ENCODE results near the gene ZNF575. TPM values are rescaled to one million over a fixed set of nuclear protein-coding genes. Genes with fewer than 3 reads are reported as not detected.
A peak's percentile ranks its signal among the peaks of the same experiment; 100 is the strongest.

ZNF575 gene, protein sequence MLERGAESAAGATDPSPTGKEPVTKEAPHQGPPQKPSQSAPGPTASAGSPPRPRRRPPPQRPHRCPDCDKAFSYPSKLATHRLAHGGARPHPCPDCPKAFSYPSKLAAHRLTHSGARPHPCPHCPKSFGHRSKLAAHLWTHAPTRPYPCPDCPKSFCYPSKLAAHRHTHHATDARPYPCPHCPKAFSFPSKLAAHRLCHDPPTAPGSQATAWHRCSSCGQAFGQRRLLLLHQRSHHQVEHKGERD
- total RNA-seq (2021), result 2.8 and 3.1 TPM in 2 replicates
- percentile 19 among the genes with signal in this experiment for Bru-seq, nascent RNA
- percentile 19 among the genes with signal in this experiment for BruChase-seq, experiment 1, labeled RNA remaining after a 2-hour chase
- percentile 31 among the genes with signal in this experiment for BruChase-seq, experiment 2, labeled RNA remaining after a 6-hour chase
- long read RNA-seq, partial matches to known transcripts, result 3 of 13 reads
- long read RNA-seq, other reads (novel, unspliced or antisense), result 6 of 13 reads

DNA sequence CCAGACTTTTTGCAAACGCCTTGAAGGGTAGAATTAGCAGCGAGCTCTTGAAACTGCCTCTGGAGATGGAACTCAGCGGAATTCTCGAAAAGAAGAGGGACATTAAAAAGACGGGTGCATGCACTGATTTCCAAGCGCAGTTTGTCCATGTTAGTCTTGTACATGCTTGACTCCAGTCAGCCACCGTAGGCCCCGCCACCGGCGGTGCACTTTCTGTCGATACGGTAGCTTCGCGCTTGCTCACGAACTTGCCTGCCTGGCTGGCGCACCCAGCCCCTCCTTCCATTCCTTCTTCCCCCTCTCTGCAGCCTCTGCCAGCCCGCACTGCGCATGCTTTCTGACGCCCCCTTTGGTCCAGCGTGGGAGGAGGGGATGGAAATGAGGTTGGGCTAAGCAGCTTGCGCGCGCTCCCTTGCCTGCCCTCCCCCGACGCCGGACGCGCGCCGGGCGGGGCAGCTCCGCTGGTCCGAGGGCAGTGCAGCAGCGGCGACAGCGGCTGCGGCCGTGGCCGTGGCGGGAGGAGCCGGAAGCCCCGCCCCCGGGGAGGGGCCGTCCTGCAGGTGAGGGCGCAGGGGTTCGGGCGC lies at the start of gene ZNF575:
Gene ZNF575 (plus strand): TSS at position 227 of the 584 bp plus-strand sequence. CDS start 1,235 bp downstream, outside the sequence.
- DNase-seq (ENCODE audit: low spot score), result peak; percentile 97
- ChIA-PET CTCF (interaction anchor here (0.7 to 1.7 kb wide), 3 partner anchors 13 to 86 kb away, joined by 3 to 7 read pairs (median 4); no protein-coding TSS in a partner anchor), POLR2A (ENCODE audit: low non-redundant PET) (no interaction called here)
- Histone ChIP-seq H3K4me1 (ENCODE audit: insufficient read depth, low read length, poor library complexity, severe bottlenecking) (peaks cover 15% of the 10 kb centered on the region), H3K9me3 (ENCODE audit: low read depth, low read length, poor library complexity, severe bottlenecking) (no peaks in the 10 kb centered on the region), H3K27ac (ENCODE audit: low read depth, low read length, poor library complexity, severe bottlenecking) (peak within 1 kb of the TSS; percentile 86), H3K4me3 (ENCODE audit: low read depth, low read length, poor library complexity, severe bottlenecking) (peak within 1 kb of the TSS; percentile 63), H3K36me3 (ENCODE audit: insufficient read depth, low read length, poor library complexity, severe bottlenecking) (peaks cover 1% of the 10 kb centered on the region), H3K27me3 (replicated peaks; ENCODE audit: insufficient read depth, low read depth, low read length, poor library complexity) (no peaks in the 10 kb centered on the region)
- no TSS peak for BruUV-seq (replicated peaks)
- intact Hi-C loops (cut with micrococcal nuclease; ENCODE audit: unreplicated experiment), result loop anchor here (2.0 to 10.0 kb wide), 2 partner anchors 64 to 132 kb away; partner anchors contain the start of genes IRGQ and ZNF576
- TF ChIP-seq, protein P1, sequence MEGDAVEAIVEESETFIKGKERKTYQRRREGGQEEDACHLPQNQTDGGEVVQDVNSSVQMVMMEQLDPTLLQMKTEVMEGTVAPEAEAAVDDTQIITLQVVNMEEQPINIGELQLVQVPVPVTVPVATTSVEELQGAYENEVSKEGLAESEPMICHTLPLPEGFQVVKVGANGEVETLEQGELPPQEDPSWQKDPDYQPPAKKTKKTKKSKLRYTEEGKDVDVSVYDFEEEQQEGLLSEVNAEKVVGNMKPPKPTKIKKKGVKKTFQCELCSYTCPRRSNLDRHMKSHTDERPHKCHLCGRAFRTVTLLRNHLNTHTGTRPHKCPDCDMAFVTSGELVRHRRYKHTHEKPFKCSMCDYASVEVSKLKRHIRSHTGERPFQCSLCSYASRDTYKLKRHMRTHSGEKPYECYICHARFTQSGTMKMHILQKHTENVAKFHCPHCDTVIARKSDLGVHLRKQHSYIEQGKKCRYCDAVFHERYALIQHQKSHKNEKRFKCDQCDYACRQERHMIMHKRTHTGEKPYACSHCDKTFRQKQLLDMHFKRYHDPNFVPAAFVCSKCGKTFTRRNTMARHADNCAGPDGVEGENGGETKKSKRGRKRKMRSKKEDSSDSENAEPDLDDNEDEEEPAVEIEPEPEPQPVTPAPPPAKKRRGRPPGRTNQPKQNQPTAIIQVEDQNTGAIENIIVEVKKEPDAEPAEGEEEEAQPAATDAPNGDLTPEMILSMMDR (conservative IDR thresholded peaks at IDR 0.05; ENCODE audit: low read depth, low read length), result no peak
- TF ChIP-seq EZH2 (IDR thresholded peaks at IDR 0.05; ENCODE audit: borderline replicate concordance, low read depth, low read length, poor library complexity, severe bottlenecking), result no peak

GRCh38 chr19:43483281-43483680 lies 49.7 kb upstream of the ZNF575 start:
- POLR2A ChIA-PET (ENCODE audit: low non-redundant PET), result interaction anchor here (0.5 kb wide), 1 partner anchor 44 kb away, joined by 3 read pairs; no protein-coding TSS in a partner anchor
- TF ChIP-seq EZH2 (IDR thresholded peaks at IDR 0.05; ENCODE audit: borderline replicate concordance, low read depth, low read length, poor library complexity, severe bottlenecking), result no peak
- TF ChIP-seq, protein P1 (conservative IDR thresholded peaks at IDR 0.05; ENCODE audit: low read depth, low read length), result no peak
- DNase-seq (ENCODE audit: low spot score), result no peak
- CTCF ChIA-PET, result no interaction called here
- H3K27ac ChIP-seq (ENCODE audit: low read depth, low read length, poor library complexity, severe bottlenecking), result no peak overlapping the region
- no peaks in the 10 kb centered on the region for H3K9me3 ChIP-seq (ENCODE audit: low read depth, low read length, poor library complexity, severe bottlenecking)
- H3K4me1 ChIP-seq (ENCODE audit: insufficient read depth, low read length, poor library complexity, severe bottlenecking), result no peaks in the 10 kb centered on the region
- no peaks in the 10 kb centered on the region for H3K27me3 ChIP-seq (replicated peaks; ENCODE audit: insufficient read depth, low read depth, low read length, poor library complexity)
- intact Hi-C loops (cut with micrococcal nuclease; ENCODE audit: unreplicated experiment), result no loop called here
- H3K36me3 ChIP-seq (ENCODE audit: insufficient read depth, low read length, poor library complexity, severe bottlenecking), result no peaks in the 10 kb centered on the region
- no peak overlapping the region for H3K4me3 ChIP-seq (ENCODE audit: low read depth, low read length, poor library complexity, severe bottlenecking)
- no TSS peak for BruUV-seq (replicated peaks)

DNA sequence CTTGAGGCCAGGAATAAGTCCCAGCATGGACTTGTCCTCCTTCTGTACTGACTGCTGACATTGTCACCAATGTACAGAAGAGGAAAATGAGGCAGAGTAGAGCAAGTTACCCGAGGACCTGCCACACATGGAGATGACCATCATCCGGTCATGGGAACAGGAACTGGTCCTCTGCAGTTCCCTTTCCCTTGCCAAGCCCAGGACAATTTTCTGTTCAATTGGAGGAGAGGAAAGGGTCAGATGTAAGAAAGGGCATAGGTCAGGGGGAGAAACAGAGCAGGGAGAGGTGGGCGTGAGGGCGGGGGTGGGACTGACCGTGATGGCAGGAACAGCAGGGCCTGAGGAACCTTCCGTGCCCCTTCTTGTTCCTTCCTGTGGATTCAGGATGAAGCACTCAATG lies 47.0 kb upstream of the ZNF575 start:
- Histone ChIP-seq H3K4me3 (ENCODE audit: low read depth, low read length, poor library complexity, severe bottlenecking) (no peak overlapping the region), H3K4me1 (ENCODE audit: insufficient read depth, low read length, poor library complexity, severe bottlenecking) (no peaks in the 10 kb centered on the region), H3K36me3 (ENCODE audit: insufficient read depth, low read length, poor library complexity, severe bottlenecking) (no peaks in the 10 kb centered on the region), H3K27ac (ENCODE audit: low read depth, low read length, poor library complexity, severe bottlenecking) (no peak overlapping the region), H3K27me3 (replicated peaks; ENCODE audit: insufficient read depth, low read depth, low read length, poor library complexity) (no peaks in the 10 kb centered on the region), H3K9me3 (ENCODE audit: low read depth, low read length, poor library complexity, severe bottlenecking) (no peaks in the 10 kb centered on the region)
- CTCF ChIA-PET, result no interaction called here
- POLR2A ChIA-PET (ENCODE audit: low non-redundant PET), result no interaction called here
- no peak for DNase-seq (ENCODE audit: low spot score)
- intact Hi-C loops (cut with micrococcal nuclease; ENCODE audit: unreplicated experiment), result no loop called here
- TF ChIP-seq, protein P1 (conservative IDR thresholded peaks at IDR 0.05; ENCODE audit: low read depth, low read length), result no peak
- no peak for TF ChIP-seq EZH2 (IDR thresholded peaks at IDR 0.05; ENCODE audit: borderline replicate concordance, low read depth, low read length, poor library complexity, severe bottlenecking)
- no TSS peak for BruUV-seq (replicated peaks)
